Measurements from ENCODE around the gene CACNA1D.

Gene CACNA1D

GRCh38 chr3:53696401-53697172 lies 202.2 kb downstream of the CACNA1D start:
- DNase-seq = no peak

GRCh38 chr3:53700441-53700840 lies 206.0 kb downstream of the CACNA1D start:
- DNase-seq = no peak

GRCh38 chr3:53702776-53703530 lies 208.5 kb downstream of the CACNA1D start:
- no peak for DNase-seq

GRCh38 chr3:53703630-53704362 lies 209.4 kb downstream of the CACNA1D start:
- no peak for DNase-seq

- no peak for DNase-seq
Measured at GRCh38 chr3:53704363-53704725, 209.9 kb downstream of the CACNA1D start.

- no peak for DNase-seq
Measured at GRCh38 chr3:53705024-53705745, 210.8 kb downstream of the CACNA1D start.

- no peak for DNase-seq
Measured at GRCh38 chr3:53705774-53706173, 211.4 kb downstream of the CACNA1D start.

GRCh38 chr3:53707222-53707621 lies 212.8 kb downstream of the CACNA1D start:
- no peak for DNase-seq

GRCh38 chr3:53708001-53708621 lies 213.7 kb downstream of the CACNA1D start:
- no peak for DNase-seq

GRCh38 chr3:53709256-53709655 lies 214.8 kb downstream of the CACNA1D start:
- DNase-seq = no peak

- DNase-seq = peak; percentile 74
Measured at GRCh38 chr3:53709860-53710674, 215.7 kb downstream of the CACNA1D start.

GRCh38 chr3:53711387-53711786 lies 217.0 kb downstream of the CACNA1D start:
- DNase-seq = no peak

GRCh38 chr3:53712817-53713388 lies 218.5 kb downstream of the CACNA1D start:
- DNase-seq = no peak

- no peak for DNase-seq
Measured at GRCh38 chr3:53713626-53714025, 219.2 kb downstream of the CACNA1D start.

GRCh38 chr3:53715815-53716483 lies 221.5 kb downstream of the CACNA1D start:
- DNase-seq = no peak

- no peak for DNase-seq
Measured at GRCh38 chr3:53716998-53717397, 222.6 kb downstream of the CACNA1D start.

- no peak for DNase-seq
Measured at GRCh38 chr3:53718462-53718861, 224.1 kb downstream of the CACNA1D start.

GRCh38 chr3:53719796-53720195 lies 225.4 kb downstream of the CACNA1D start:
- DNase-seq = no peak

GRCh38 chr3:53721187-53722119 lies 227.0 kb downstream of the CACNA1D start:
- no peak for DNase-seq
